Transverse colon (tissue), 4 donors: Measurements from ENCODE around the gene LOX.

ENCODE experiments used
- EP300 ChIP-seq: sonication (generic); formaldehyde crosslinking; IDR thresholded peaks from one replicate; pipeline ENCODE4 v1.6.1; 2017; ENCODE audit warnings: antibody characterized with exemption, low read depth
- POLR2A ChIP-seq: fragments of 450-650 bp; IDR thresholded peaks from one replicate; pipeline ENCODE4 v1.6.1; 2016; ENCODE audit warnings: antibody characterized with exemption, mild to moderate bottlenecking, moderate library complexity
- POLR2AphosphoS5 ChIP-seq, 3 donors: sonication (generic); formaldehyde crosslinking; IDR thresholded peaks; one replicate each; pipeline ENCODE4 v1.6.1; 2016; ENCODE audit warnings: antibody characterized with exemption in 3 of 3
- TF ChIP-seq, protein P1 (sequence below), 5 experiments: fragments of 200-600 bp in 3 of 5; fragments of 450-650 bp in 2 of 5; sonication (generic) in 3 of 5; IDR thresholded peaks; 1 replicate in 2 of 5; 2 replicates in 3 of 5; pipeline ENCODE4 v1.5.1; 2016 to 2017; ENCODE audit warnings: antibody characterized with exemption in 5 of 5, inconsistent platforms in 3 of 5, mild to moderate bottlenecking in 2 of 5, moderate library complexity in 1 of 5

DNA sequence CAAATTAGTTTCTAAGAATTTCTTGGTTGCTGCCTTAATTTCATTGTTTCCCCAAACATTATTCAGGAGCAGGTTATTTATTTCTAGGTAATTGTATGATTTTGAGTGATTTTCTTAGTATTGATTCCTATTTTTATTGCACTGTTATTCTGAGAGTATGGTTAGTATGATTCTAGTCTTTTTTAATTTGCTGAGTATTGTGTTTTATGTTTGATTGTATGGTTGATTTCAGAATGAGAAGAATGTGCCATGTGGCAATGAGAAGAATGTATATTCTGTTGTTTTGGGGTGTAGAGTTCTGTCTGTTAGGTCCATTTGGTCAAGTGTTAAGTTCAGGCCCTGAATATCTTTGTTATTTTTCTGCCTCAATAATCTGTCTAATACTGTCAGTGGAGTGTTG, 27.1 kb downstream of the LOX start:
- TF ChIP-seq, protein P1, sequence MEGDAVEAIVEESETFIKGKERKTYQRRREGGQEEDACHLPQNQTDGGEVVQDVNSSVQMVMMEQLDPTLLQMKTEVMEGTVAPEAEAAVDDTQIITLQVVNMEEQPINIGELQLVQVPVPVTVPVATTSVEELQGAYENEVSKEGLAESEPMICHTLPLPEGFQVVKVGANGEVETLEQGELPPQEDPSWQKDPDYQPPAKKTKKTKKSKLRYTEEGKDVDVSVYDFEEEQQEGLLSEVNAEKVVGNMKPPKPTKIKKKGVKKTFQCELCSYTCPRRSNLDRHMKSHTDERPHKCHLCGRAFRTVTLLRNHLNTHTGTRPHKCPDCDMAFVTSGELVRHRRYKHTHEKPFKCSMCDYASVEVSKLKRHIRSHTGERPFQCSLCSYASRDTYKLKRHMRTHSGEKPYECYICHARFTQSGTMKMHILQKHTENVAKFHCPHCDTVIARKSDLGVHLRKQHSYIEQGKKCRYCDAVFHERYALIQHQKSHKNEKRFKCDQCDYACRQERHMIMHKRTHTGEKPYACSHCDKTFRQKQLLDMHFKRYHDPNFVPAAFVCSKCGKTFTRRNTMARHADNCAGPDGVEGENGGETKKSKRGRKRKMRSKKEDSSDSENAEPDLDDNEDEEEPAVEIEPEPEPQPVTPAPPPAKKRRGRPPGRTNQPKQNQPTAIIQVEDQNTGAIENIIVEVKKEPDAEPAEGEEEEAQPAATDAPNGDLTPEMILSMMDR (IDR thresholded peaks at IDR 0.05) = no peak
- TF ChIP-seq POLR2A = no peak
- no peak for TF ChIP-seq POLR2AphosphoS5 (IDR thresholded peaks at IDR 0.05)
- TF ChIP-seq EP300 = no peak
